Erythroblast (primary cell): Measurements from ENCODE around the gene DENND4C.
"Not testable (repeated sequence)": the region's sequence is repeated elsewhere in the genome, so short reads cannot be mapped to it uniquely, and the experiment has no call there.

Experiments used
- DNase-seq, 2 experiments: peaks; one replicate each; lab custom pipeline; 2025; lab: John Stamatoyannopoulos, UW
- GATA1 ChIP-seq: IDR thresholded peaks from 2 replicates; pipeline ENCODE4 v1.6.1; 2011; ENCODE audit warnings: low read depth, mild to moderate bottlenecking, control low read depth, low read length, moderate library complexity
- POLR2A ChIP-seq: IDR thresholded peaks from 2 replicates; pipeline ENCODE4 v1.6.1; 2011; ENCODE audit warnings: mild to moderate bottlenecking, low read length

The DENND4C gene

DNA sequence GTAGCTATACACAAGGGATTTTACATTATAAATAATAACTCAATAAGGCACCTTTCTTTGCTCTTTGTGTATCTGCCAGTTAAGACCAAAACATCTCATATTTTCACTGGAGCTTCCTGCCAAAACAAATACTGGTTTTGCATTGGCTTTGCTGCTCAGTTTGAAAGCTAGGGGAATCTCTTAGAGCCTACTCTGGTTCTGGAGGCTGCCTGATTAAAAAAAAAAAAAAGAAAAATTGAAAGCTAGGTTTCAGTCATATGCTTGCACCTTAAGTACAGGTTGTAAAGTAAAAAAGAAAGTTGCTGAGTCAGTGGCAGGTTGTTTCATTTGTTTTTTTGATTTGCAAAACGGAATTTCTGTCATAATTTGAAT lies 2.3 kb downstream of the DENND4C start:
- TF ChIP-seq GATA1, result no peak
- TF ChIP-seq POLR2A, result no peak
- peak; percentile 27 to 37 for DNase-seq

DNA sequence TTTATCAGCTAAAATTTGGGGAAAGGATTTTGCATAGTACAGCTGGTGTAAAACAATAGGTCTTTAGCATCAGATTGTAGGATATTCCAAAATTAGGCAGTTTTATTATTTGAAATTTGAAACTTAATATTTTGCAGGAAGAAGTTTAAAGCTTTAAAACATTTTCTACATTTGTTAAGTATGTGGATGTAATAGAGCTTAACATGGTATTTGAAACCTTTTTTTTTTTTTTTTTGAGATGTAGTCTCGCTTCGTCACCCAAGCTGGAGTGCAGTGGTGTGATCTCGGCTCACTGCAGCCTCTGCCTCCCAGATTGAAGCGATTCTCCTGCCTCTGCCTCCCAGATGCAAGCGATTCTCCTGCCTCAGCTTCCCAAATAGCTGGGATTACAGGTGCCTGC lies 2.9 kb downstream of the DENND4C start:
- no peak for TF ChIP-seq POLR2A
- no peak for TF ChIP-seq GATA1
- no peak for DNase-seq

DNA sequence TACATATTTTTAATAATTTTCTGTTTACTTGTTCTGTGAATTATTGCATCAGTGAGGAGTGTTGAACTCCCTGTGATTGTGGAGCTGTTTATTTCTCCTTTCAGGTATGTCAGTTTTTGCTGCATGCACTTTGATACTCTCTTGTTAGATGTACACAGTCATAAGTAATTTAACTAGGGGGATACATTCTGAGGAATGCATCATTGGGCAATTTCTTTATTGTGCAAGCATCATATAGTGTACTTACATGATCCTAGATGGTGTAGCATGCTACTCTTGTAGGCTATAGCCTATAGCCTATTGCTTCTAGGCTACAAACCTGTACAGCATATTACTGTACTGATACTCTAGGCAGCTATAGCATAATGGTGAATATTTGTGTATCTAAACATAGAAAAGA lies 9.5 kb downstream of the DENND4C start:
- TF ChIP-seq POLR2A, result no peak
- TF ChIP-seq GATA1, result no peak

DNA sequence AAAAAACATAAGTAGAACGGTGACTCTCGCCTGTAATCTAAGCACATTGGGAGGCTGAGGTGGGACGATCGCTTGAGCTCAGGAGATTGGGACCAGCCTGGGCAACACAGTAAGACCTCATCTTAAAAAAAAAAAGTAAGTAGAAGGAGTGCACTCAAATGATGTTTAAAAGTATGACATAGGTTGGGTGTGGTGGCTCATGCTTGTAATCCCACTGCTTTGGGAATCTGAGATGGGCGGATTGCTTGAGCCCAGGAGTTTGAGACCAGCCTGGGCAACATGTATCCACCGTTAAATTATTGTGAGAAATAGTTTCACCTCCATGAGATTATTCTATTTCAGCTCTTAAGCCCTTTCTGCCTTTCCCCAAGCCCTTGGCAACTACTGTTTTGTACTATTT lies 11.2 kb downstream of the DENND4C start:
- no peak for DNase-seq

More for the DNA sequence above, 9.5 kb downstream of the DENND4C start:
- no peak for DNase-seq

DNA sequence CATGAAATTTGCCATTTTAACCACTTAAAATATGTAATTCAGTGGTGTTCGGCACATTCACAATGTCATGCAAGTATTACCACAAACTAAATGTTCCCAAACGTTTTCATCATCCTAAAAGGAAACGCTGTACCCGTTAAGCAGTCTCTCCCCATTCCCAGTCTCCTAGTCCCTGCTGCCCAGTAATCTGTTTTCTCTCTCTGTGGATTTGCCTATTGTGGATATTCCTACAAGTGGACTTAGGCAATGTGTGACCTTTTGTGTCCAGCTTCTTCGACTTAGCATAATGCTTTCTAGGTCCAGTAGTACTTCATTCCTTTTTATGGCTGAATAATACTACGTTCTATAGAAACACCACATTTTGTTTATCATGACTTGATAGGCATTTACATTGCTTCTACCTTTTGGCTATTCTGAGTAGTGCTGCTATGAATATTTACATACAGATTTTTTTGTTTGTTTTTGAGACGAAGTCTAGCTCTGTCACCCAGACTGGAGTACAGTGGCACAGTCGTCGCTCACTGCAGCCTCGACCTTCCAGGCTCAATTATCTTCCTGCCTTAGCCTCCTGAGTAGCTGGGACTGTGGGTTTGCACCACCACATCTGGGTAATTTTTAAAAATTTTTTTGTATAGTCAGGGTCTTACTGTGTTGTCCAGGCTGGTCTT lies 13.0 kb downstream of the DENND4C start:
- no peak for DNase-seq
- no peak for TF ChIP-seq GATA1
- no peak for TF ChIP-seq POLR2A

More for the DNA sequence above, 11.2 kb downstream of the DENND4C start:
- TF ChIP-seq GATA1 (no peak), POLR2A (no peak)

DNA sequence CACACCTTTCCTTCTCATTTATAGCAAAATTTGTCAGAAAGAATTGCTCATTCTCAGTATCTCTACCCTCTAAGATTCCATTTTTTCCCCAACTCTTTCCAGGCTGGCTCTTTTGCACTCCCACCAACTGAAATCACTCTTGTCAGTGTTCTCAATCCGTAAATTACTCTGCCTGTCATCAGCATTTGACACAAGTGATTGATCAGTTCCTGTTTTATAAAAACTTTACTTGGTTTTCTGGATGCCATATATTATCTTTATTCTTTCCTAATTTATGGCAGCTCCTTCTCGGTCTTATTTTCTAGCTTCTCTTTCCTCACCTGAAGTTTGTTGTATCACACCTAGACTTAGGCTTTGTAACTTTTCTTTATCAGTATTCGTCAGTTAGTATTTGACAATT lies 16.4 kb downstream of the DENND4C start:
- no peak for DNase-seq
- no peak for TF ChIP-seq GATA1

DNA sequence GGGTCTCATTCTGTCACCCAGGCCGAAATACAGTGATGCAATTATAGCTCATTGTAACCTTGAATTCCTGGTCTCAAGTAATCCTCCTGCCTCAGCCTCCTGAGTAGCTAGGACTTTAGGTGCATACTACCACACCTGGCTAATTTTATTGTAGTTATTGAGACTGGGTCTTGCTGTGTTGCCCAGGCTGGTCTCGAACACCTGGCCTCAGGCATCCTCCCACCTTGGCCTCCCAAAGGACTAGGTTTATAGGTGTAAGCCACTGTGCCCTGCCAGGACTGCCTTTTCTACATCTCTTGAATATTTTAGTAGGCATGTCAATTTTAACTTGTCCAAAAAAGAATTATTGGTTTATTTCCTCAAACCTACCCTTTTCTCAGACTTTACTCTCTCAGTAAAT lies 16.9 kb downstream of the DENND4C start:
- no peak for DNase-seq
- no peak for TF ChIP-seq POLR2A
- no peak for TF ChIP-seq GATA1

DNA sequence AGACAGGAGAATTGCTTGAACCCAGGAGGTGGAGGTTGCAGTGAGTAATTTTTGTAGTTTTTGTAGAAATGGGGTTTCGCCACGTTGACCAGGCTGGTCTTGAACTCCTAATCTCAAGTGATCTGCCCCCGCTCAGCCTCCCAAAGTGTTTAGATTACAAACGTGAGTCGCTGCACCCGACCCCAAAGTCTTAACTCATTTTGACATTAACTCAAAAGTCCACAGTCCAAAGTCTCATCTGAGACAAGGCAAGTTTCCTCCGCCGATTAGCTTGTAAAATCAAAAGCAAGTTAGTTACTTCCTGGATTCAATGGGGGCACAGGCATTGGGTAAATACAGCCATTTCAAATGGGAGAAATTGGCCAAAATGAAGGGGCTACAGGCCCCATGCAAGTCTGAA lies 19.9 kb downstream of the DENND4C start:
- DNase-seq, result not testable (repeated sequence)

DNA sequence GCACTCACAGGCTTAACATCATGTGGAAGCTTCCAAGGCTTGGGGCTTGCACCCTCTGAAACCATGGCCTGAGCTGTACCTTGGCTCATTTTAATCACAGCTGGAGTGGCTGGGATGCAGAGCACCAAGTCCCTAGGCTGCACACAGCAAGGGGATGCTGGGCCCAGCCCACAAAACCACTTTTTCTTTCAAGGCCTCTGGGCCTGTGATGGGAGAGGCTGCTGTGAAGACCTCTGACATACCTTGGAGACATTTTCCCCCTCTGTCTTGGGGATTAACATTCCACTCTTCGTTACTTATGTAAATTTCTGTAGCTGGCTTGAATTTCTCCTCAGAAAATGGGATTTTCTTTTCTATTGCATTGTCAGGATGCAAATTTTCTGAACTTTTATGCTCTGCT lies 20.7 kb downstream of the DENND4C start:
- not testable (repeated sequence) for DNase-seq

DNA sequence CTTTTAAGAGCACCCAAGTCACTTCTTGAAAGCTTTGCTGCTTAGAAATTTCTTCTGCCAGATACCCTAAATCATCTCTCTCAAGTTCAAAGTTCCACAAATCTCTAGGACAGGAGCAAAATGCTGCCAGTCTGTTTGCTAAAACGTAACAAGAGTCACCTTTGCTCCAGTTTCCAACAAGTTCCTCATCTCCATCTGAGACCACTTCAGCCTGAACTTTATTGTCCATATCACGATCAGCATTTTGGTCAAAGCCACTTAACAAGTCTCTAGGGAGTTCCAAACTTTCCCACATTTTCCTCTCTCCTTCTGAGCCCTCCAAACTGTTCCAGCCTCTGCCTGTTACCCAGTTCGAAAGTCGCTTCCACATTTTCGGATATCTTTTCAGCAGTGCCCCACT lies 21.1 kb downstream of the DENND4C start:
- not testable (repeated sequence) for DNase-seq

DNA sequence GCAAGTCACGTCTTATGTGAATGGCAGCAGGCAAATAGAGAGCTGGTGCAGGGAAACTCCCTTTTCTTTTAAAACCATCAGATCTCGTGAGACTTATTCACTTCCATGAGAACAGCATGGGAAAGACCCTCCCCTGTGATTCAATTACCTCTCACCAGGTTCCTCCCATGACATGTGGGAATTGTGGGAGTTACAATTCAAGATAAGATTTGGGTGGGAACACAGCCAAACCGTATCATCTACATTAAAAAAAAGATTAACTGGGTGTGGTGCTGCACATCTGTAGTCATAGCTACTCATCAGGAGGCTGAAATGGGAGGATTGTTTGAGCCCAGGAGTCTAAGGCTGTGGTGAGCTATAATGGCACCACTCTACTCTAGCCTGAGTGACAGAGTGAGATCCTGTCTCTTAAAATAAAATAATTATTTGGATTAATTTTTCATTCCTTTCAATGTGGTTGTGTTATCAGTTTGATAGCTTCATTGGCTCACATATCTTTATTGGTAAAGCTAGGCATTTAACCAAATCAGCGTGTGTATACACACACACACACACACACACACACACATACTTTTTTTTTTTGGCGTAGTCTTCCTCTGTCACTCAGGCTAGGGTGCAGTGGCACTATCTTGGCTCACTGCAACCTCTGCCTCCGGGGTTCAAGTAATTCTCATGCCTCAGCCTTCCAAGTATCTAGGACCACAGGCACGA lies 21.8 kb downstream of the DENND4C start:
- TF ChIP-seq GATA1, result no peak
- no peak for TF ChIP-seq POLR2A
- DNase-seq, result peak; percentile 34 to 52

DNA sequence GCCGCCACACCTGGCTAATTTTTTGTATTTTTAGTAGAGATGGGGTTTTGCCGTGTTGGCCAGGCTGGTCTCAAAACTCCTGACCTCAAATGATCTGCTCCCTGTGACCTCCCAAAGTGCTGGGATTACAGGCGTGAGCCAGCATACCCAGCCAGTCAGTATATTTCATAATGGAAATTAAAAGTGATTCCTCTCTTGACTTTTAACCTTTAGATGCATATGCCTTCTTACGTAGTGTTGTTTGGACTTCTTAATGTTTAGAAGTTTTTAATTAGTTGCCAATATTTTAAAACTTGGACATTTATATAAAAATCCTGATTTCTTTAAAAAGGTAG lies 22.4 kb downstream of the DENND4C start:
- DNase-seq, result no peak
- TF ChIP-seq POLR2A (no peak), GATA1 (no peak)

DNA sequence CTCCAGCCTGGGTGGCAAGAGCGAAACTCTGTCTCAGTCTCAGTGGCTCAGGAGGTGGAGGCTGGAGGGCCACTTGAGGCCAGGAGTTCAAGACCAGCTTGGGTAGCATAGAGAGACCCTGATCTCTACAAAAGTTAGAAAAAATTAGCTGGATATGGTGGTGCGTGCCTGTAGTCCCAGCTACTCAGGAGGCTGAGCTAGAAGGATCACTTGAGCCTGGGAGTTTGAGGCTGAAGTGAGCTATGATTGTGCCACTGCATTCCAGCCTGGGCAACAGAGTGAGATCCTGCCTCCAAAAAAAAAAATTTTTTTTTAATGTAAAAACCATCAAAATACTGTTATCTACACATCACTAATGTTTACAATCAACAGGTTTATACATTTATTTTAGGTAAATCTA lies 24.6 kb downstream of the DENND4C start:
- no peak for DNase-seq
- no peak for TF ChIP-seq GATA1
- TF ChIP-seq POLR2A, result no peak

DNA sequence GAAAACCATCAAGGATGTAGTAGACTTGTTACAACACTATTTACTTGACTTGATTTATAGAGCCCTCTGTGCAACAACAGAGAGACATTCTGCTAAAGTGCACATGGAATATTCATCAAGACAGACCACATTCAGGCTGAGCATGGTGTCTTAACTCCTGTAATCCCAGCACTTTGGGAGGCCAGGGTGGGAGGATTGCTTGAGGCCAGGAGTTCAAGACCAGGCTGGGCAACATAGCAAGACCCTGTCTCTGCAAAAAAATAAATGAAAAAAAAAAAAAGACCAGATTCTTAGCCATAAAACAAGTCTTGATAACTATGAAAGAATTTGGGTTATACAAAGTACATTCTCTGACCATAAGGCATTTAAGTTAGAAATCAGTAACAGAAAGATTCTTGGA lies 25.3 kb downstream of the DENND4C start:
- no peak for DNase-seq
- TF ChIP-seq POLR2A (no peak), GATA1 (no peak)

DNA sequence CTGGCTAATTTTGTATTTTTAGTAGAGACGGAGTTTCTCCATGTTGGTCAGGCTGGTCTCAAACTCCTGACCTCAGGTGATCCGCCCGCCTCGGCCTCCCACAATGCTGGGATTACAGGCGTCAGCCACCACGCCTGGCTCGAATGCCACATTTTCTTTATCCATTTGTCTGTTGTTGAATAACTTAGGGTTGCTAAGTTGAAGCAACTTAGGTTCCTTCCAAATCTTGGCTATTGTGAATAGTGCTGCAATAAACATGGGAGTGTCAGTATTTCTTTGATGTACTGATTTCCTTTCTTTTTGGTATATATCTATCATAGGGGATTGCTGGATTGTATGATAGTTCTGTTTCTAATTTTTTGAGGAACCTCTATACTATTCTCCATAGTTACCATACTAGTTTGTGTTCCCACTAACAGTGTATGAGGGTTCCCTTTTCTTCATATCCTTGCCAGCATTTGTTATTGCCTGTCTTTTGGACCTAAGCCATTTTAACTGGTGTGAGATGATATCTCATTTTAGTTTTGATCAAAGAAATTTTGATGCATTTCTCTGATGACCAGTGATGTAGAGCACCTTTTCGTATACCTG lies 29.3 kb downstream of the DENND4C start:
- DNase-seq, result not testable (repeated sequence)

DNA sequence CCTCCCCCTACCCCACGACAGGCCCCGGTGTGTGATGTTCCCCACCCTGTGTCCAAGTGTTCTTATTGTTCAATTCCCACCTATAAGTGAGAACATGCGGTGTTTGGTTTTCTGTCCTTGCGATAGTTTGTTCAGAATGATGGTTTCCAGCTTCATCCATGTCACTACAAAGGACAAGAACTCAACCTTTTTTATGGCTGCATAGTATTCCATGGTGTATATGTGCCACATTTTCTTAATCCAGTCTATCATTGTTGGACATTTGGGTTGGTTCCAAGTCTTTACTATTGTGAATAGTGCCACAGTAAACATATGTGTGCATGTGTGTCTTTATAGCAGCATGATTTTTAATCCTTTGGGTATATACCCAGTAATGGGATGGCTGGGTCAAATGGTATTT lies 35.1 kb downstream of the DENND4C start:
- DNase-seq, result not testable (repeated sequence)

DNA sequence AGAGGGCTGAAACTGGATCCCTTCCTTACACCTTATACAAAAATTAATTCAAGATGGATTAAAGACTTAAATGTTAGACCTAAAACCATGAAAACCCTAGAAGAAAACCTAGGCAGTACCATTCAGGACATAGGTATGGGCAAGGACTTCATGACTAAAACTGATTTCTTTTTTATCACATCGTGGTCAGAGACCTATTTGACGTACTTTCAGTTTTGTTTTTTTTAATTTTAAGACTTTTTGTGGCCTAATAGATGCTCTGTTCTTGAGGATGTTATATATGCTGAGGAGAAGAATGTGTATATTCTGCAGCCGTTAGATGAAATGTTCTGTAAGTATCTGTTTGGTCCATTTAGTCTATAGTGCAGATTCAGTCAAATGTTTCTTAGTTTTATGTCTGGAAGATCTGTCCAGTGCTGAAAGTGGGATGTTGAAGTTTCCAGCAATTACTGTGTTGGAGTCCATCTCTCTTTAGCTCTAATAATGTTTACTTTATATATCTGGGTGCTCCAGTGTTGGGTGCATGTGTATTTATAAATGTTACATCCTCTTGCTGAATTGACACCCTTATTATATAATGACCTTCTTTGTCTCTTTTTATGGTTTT lies 36.4 kb downstream of the DENND4C start:
- not testable (repeated sequence) for DNase-seq
